H9 (cell line): ENCODE data around the gene GPR42. TPM values are rescaled to one million over a fixed set of nuclear protein-coding genes. Genes with fewer than 3 reads are reported as not detected.

Experiments used
- DNase-seq: peaks from one replicate; pipeline ENCODE4 v3.0.0-alpha.2; 2017
- H2AFZ ChIP-seq: one replicate; pipeline ENCODE4 v1.6.1; 2013; ENCODE audit warnings: mild to moderate bottlenecking, low read length, control low read depth, moderate library complexity
- H2AK5ac ChIP-seq: 2 replicates; pipeline ENCODE4 v1.6.1; 2013; ENCODE audit warnings: low read length, control low read depth, mixed read lengths; ENCODE audit not compliant: insufficient read length
- H2BK120ac ChIP-seq: one replicate; pipeline ENCODE4 v1.6.1; 2013; ENCODE audit warnings: low read depth, mild to moderate bottlenecking, low read length, control low read depth, inconsistent platforms; ENCODE audit not compliant: poor library complexity, severe bottlenecking
- H2BK12ac ChIP-seq: 2 replicates; pipeline ENCODE4 v1.6.1; 2013; ENCODE audit warnings: low read length, control low read depth, mixed read lengths, low read depth; ENCODE audit not compliant: insufficient read length
- H2BK15ac ChIP-seq: 2 replicates; pipeline ENCODE4 v1.6.1; 2013; ENCODE audit warnings: low read depth, low read length, control low read depth
- H2BK20ac ChIP-seq: one replicate; pipeline ENCODE4 v1.6.1; 2013; ENCODE audit warnings: low read depth, mild to moderate bottlenecking, low read length, control low read depth, inconsistent platforms; ENCODE audit not compliant: poor library complexity, severe bottlenecking
- H2BK5ac ChIP-seq: 2 replicates; pipeline ENCODE4 v1.6.1; 2013; ENCODE audit warnings: low read length, control low read depth, mixed read lengths; ENCODE audit not compliant: insufficient read length
- H3K14ac ChIP-seq: 2 replicates; pipeline ENCODE4 v1.6.1; 2013; ENCODE audit warnings: low read length, control low read depth; ENCODE audit not compliant: insufficient read depth
- H3K18ac ChIP-seq: 2 replicates; pipeline ENCODE4 v1.6.1; 2013; ENCODE audit warnings: low read depth, mild to moderate bottlenecking, mixed read lengths, low read length, control low read depth; ENCODE audit not compliant: insufficient read length
- H3K23ac ChIP-seq: 2 replicates; pipeline ENCODE4 v1.6.1; 2013; ENCODE audit warnings: low read length, control low read depth, mixed read lengths, low read depth; ENCODE audit not compliant: insufficient read length
- H3K23me2 ChIP-seq: 2 replicates; pipeline ENCODE4 v1.6.1; 2013; ENCODE audit warnings: low read depth, mild to moderate bottlenecking, mixed read lengths, low read length, control low read depth; ENCODE audit not compliant: insufficient read length, poor library complexity, severe bottlenecking
- H3K27ac ChIP-seq: 2 replicates; pipeline ENCODE4 v1.5.1; 2013; ENCODE audit warnings: low read length, control low read depth, mixed read lengths, low read depth; ENCODE audit not compliant: insufficient read length
- H3K27me3 ChIP-seq: 2 replicates; pipeline ENCODE4 v1.6.1; 2013; ENCODE audit warnings: low read length, control low read depth, inconsistent platforms; ENCODE audit not compliant: insufficient read depth
- H3K4ac ChIP-seq: 2 replicates; pipeline ENCODE4 v1.6.1; 2013; ENCODE audit warnings: low read depth, mild to moderate bottlenecking, control low read depth, inconsistent platforms, low read length, moderate library complexity
- H3K4me1 ChIP-seq: 2 replicates; pipeline ENCODE4 v1.6.1; 2013; ENCODE audit warnings: low read length, control low read depth, inconsistent platforms; ENCODE audit not compliant: insufficient read depth
- H3K4me2 ChIP-seq: 2 replicates; pipeline ENCODE4 v1.6.1; 2013; ENCODE audit warnings: low read length, control low read depth, mixed read lengths; ENCODE audit not compliant: insufficient read length, insufficient read depth
- H3K56ac ChIP-seq: 2 replicates; pipeline ENCODE4 v1.6.1; 2013; ENCODE audit warnings: low read depth, mild to moderate bottlenecking, mixed read lengths, low read length, control low read depth; ENCODE audit not compliant: insufficient read length
- H3K79me1 ChIP-seq: 2 replicates; pipeline ENCODE4 v1.6.1; 2013; ENCODE audit warnings: low read depth, mild to moderate bottlenecking, moderate library complexity, low read length, control low read depth, inconsistent platforms; ENCODE audit not compliant: insufficient read depth, poor library complexity, severe bottlenecking
- H3K79me2 ChIP-seq: 2 replicates; pipeline ENCODE4 v1.6.1; 2013; ENCODE audit warnings: low read length, control low read depth, inconsistent platforms; ENCODE audit not compliant: insufficient read depth
- H3K9ac ChIP-seq: 2 replicates; pipeline ENCODE4 v1.6.1; 2013; ENCODE audit warnings: low read length, control low read depth, mixed read lengths; ENCODE audit not compliant: insufficient read length; ENCODE audit errors: extremely low read depth
- H3K9me3 ChIP-seq: one replicate; pipeline ENCODE4 v1.6.1; 2013; ENCODE audit warnings: low read depth, low read length, inconsistent platforms; ENCODE audit not compliant: control insufficient read depth
- H3T11ph ChIP-seq: one replicate; pipeline ENCODE4 v1.6.1; 2013; ENCODE audit warnings: mild to moderate bottlenecking, low read length, control low read depth, inconsistent platforms
- H4K20me1 ChIP-seq: one replicate; pipeline ENCODE4 v1.6.1; 2013; ENCODE audit not compliant: control insufficient read depth, insufficient read length, insufficient read depth
- H4K5ac ChIP-seq: 2 replicates; pipeline ENCODE4 v1.6.1; 2013; ENCODE audit warnings: low read depth, mild to moderate bottlenecking, mixed read lengths, low read length, control low read depth; ENCODE audit not compliant: insufficient read length
- H4K8ac ChIP-seq: replicated peaks from 2 replicates; pipeline ENCODE4 v1.6.1; 2013; ENCODE audit warnings: low read length, control low read depth, mixed read lengths, low read depth; ENCODE audit not compliant: insufficient read length
- H4K91ac ChIP-seq: 2 replicates; pipeline ENCODE4 v1.6.1; 2013; ENCODE audit warnings: low read depth, mild to moderate bottlenecking, moderate library complexity, mixed read lengths, low read length, control low read depth; ENCODE audit not compliant: insufficient read length
- H3K27ac Mint-ChIP-seq, 3 experiments: 2 replicates in 2 of 3; 3 replicates in 1 of 3; pipeline ENCODE4 v1.8.0; 2020 to 2021; ENCODE audit warnings: mixed read lengths in 3 of 3, mild to moderate bottlenecking in 1 of 3, moderate library complexity in 1 of 3
- H3K27me3 Mint-ChIP-seq: 2 replicates; pipeline ENCODE4 v1.8.0; 2021; ENCODE audit warnings: low read depth, mild to moderate bottlenecking, moderate library complexity, mixed read lengths
- H3K36me3 Mint-ChIP-seq, 3 experiments: 2 replicates in 2 of 3; 3 replicates in 1 of 3; pipeline ENCODE4 v1.8.0; 2020 to 2021; ENCODE audit warnings: low read depth in 3 of 3, mixed read lengths in 3 of 3; ENCODE audit not compliant: insufficient read depth in 1 of 3
- H3K4me1 Mint-ChIP-seq, 2 experiments: 2 replicates each; pipeline ENCODE4 v1.8.0; 2020; ENCODE audit warnings: mixed read lengths in 2 of 2
- H3K4me3 Mint-ChIP-seq, 2 experiments: 2 replicates in 1 of 2; 3 replicates in 1 of 2; pipeline ENCODE4 v1.8.0; 2020 to 2021; ENCODE audit warnings: mild to moderate bottlenecking in 2 of 2, mixed read lengths in 2 of 2, moderate library complexity in 1 of 2
- H3K9me3 Mint-ChIP-seq, 2 experiments: 2 replicates in 1 of 2; 3 replicates in 1 of 2; pipeline ENCODE4 v1.8.0; 2020; ENCODE audit warnings: mild to moderate bottlenecking in 2 of 2, mixed read lengths in 2 of 2, moderate library complexity in 1 of 2
- WGBS: extraction: QIAGEN DNeasy Blood & Tissue Kit; methylation state at CpG from one replicate; pipeline ENCODE4 v1.1.7; 2013; ENCODE audit warnings: missing lambda C conversion rate, low lambda C conversion rate, mixed read lengths; ENCODE audit not compliant: insufficient read length; ENCODE audit errors: extremely low coverage; 5-methylcytosine and 5-hydroxymethylcytosine counted together
- long read RNA-seq: library from polyadenylated mRNA; unstranded; transcript quantifications from one replicate; pipeline ENCODE4 v2.0.0, GENCODE V29; 2020
- total RNA-seq: library from RNA; stranded (reverse); gene quantifications from 2 replicates; pipeline ENCODE4 v1.2.1, GENCODE V29; 2021
- TF ChIP-seq, protein P1 (sequence below): fragments of 200-600 bp; sonication (generic); conservative IDR thresholded peaks from 3 replicates; pipeline ENCODE4 v1.8.0; 2021; ENCODE audit warnings: antibody characterized with exemption, mild to moderate bottlenecking

GPR42 gene, protein sequence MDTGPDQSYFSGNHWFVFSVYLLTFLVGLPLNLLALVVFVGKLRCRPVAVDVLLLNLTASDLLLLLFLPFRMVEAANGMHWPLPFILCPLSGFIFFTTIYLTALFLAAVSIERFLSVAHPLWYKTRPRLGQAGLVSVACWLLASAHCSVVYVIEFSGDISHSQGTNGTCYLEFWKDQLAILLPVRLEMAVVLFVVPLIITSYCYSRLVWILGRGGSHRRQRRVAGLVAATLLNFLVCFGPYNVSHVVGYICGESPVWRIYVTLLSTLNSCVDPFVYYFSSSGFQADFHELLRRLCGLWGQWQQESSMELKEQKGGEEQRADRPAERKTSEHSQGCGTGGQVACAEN
- total RNA-seq = not detected in 2 replicates
- long read RNA-seq = 0 reads

DNA sequence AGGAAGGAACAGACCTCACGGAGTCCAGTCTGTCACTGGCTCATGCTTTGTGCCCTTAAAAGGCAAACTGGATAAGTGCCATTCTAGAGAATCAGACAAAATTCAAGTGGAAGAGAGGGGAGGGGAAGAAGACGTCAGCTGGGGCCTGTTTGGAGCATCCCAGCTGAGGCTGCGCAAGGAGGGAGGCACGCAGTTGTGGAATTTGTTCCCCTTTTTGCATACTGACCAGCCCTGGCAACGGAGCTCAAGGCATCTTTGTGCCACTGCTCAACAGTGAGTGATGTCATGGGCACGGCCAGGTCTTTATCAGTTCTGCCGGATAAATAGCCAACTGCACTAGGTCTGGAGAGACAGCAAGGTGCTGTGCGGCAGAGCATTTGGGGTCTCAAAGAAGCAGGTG lies at the start of gene GPR42:
Gene GPR42, plus strand, starts transcription at position 347 of the 400 bp plus-strand sequence. CDS start 292 bp downstream, outside the sequence.
- no peaks in the 10 kb centered on the region for H3K36me3 Mint-ChIP-seq
- Histone ChIP-seq H3K4me2 (no peak within 1 kb of the TSS), H3K4me1 (no peaks in the 10 kb centered on the region), H3K9me3 (no peaks in the 10 kb centered on the region), H4K5ac (no peak within 1 kb of the TSS), H3K27me3 (no peaks in the 10 kb centered on the region), H3K79me2 (no peaks in the 10 kb centered on the region), H2BK5ac (no peak within 1 kb of the TSS), H2AFZ (no peak within 1 kb of the TSS), H2AK5ac (no peak within 1 kb of the TSS), H2BK12ac (no peak within 1 kb of the TSS), H2BK15ac (no peak within 1 kb of the TSS), H3K23ac (no peak within 1 kb of the TSS), H3K27ac (no peak within 1 kb of the TSS), H2BK20ac (no peak within 1 kb of the TSS), H4K91ac (no peak within 1 kb of the TSS), H3K18ac (no peak within 1 kb of the TSS), H4K20me1 (no peaks in the 10 kb centered on the region), H3K9ac (no peak within 1 kb of the TSS), H3K79me1 (no peaks in the 10 kb centered on the region), H3K23me2 (no peaks in the 10 kb centered on the region), H3K4ac (no peak within 1 kb of the TSS), H3T11ph (no peak within 1 kb of the TSS), H3K14ac (no peak within 1 kb of the TSS), H3K56ac (no peak within 1 kb of the TSS), H2BK120ac (no peak within 1 kb of the TSS), H4K8ac (no peak within 1 kb of the TSS)
- peaks cover 29% of the 10 kb centered on the region for H3K27me3 Mint-ChIP-seq
- TF ChIP-seq, protein P1, sequence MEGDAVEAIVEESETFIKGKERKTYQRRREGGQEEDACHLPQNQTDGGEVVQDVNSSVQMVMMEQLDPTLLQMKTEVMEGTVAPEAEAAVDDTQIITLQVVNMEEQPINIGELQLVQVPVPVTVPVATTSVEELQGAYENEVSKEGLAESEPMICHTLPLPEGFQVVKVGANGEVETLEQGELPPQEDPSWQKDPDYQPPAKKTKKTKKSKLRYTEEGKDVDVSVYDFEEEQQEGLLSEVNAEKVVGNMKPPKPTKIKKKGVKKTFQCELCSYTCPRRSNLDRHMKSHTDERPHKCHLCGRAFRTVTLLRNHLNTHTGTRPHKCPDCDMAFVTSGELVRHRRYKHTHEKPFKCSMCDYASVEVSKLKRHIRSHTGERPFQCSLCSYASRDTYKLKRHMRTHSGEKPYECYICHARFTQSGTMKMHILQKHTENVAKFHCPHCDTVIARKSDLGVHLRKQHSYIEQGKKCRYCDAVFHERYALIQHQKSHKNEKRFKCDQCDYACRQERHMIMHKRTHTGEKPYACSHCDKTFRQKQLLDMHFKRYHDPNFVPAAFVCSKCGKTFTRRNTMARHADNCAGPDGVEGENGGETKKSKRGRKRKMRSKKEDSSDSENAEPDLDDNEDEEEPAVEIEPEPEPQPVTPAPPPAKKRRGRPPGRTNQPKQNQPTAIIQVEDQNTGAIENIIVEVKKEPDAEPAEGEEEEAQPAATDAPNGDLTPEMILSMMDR = no peak
- no peak within 1 kb of the TSS for H3K27ac Mint-ChIP-seq
- H3K9me3 Mint-ChIP-seq = no peaks in the 10 kb centered on the region; a peak in 2 of 5 replicates
- H3K4me1 Mint-ChIP-seq = peaks cover 7 to 8% of the 10 kb centered on the region in 2 experiments
- no peak within 1 kb of the TSS for H3K4me3 Mint-ChIP-seq
- WGBS = no CpG with 5 or more reads among the region's 8 CpGs
- no peak for DNase-seq
